A549 (cell line): Measurements from ENCODE around the gene RASGEF1C.

Source experiments
- BHLHE40 ChIP-seq: IDR thresholded peaks from 2 replicates; pipeline ENCODE4 v1.6.1; 2012; ENCODE audit warnings: low read depth, low read length, inconsistent platforms
- JUN ChIP-seq, 2 experiments: fragments of >200 bp; sonication (Bioruptor Twin); formaldehyde crosslinking; IDR thresholded peaks; 2 replicates in 1 of 2; 3 replicates in 1 of 2; pipeline ENCODE4 v1.6.1; 2016 to 2017
- POLR2A ChIP-seq: IDR thresholded peaks from 2 replicates; pipeline ENCODE4 v1.6.1; 2012; ENCODE audit warnings: mild to moderate bottlenecking, low read length
- RAD21 ChIP-seq, 2 experiments: fragments of >200 bp in 1 of 2; sonication (Bioruptor Twin) in 1 of 2; formaldehyde crosslinking in 1 of 2; IDR thresholded peaks in 1 of 2; conservative IDR thresholded peaks in 1 of 2; 2 replicates in 1 of 2; 3 replicates in 1 of 2; pipeline ENCODE4 v1.6.1; 2012 to 2018; ENCODE audit warnings: inconsistent platforms in 1 of 2
- TF ChIP-seq, protein P1 (sequence below): fragments of >200 bp; sonication (Bioruptor Twin); formaldehyde crosslinking; IDR thresholded peaks from 3 replicates; pipeline ENCODE4 v1.5.1; 2016

DNA sequence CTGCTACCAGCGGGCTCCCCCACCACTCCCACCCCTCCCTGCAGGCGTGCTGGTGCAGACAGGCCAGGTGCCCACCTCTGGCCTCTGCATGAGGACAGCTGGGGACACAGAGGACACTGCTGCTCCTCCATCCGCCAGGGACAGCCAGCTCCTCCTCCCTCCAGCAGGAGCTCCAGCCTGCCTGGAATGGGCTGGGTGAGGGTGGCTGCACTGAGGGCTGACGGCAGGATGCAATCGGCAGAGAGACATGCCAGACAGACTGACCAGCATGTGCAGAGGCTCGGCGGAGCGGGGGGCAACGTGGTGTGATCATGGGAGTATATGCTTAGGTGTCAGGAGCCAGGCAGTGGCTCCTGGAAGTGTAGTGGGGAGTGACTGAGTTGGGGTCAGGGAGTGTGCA, 68.4 kb downstream of the RASGEF1C start:
- no peak for TF ChIP-seq BHLHE40
- TF ChIP-seq, protein P1, sequence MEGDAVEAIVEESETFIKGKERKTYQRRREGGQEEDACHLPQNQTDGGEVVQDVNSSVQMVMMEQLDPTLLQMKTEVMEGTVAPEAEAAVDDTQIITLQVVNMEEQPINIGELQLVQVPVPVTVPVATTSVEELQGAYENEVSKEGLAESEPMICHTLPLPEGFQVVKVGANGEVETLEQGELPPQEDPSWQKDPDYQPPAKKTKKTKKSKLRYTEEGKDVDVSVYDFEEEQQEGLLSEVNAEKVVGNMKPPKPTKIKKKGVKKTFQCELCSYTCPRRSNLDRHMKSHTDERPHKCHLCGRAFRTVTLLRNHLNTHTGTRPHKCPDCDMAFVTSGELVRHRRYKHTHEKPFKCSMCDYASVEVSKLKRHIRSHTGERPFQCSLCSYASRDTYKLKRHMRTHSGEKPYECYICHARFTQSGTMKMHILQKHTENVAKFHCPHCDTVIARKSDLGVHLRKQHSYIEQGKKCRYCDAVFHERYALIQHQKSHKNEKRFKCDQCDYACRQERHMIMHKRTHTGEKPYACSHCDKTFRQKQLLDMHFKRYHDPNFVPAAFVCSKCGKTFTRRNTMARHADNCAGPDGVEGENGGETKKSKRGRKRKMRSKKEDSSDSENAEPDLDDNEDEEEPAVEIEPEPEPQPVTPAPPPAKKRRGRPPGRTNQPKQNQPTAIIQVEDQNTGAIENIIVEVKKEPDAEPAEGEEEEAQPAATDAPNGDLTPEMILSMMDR: no peak
- TF ChIP-seq JUN (IDR thresholded peaks at IDR 0.05): no peak
- no peak for TF ChIP-seq RAD21 (conservative IDR thresholded peaks at IDR 0.05 in 1 of 2, IDR thresholded peaks at IDR 0.05 in 1 of 2)
- no peak for TF ChIP-seq POLR2A
